GM12878 (cell line): ENCODE results near the gene IL22. TPM values are rescaled to one million over a fixed set of nuclear protein-coding genes. Genes with fewer than 3 reads are reported as not detected.

Experiments used
- ATAC-seq: fragments of 200-7000 bp; cut with Tn5 transposase; 3 replicates; pipeline ENCODE4 v1.9.1; 2020; ENCODE audit warnings: mild to moderate bottlenecking, moderate library complexity
- BruUV-seq: library from RNA; stranded (reverse); fragments of 400-500 nt; replicated peaks from 2 replicates; lab custom pipeline; 2021; lab: Mats Ljungman, UMichigan
- CTCF ChIA-PET: fragments of 300-600 bp; sonication (Branson Sonifier 250); formaldehyde crosslinking; extraction: SDS; loops from one replicate; lab custom pipeline; 2021; ENCODE audit warnings: inconsistent platforms; lab: Yijun Ruan, JAX
- POLR2A ChIA-PET: fragments of 350-600 bp; formaldehyde crosslinking; extraction: SDS; loops from one replicate; lab custom pipeline; 2021; ENCODE audit warnings: inconsistent platforms; lab: Charles Lee
- RAD21 ChIA-PET: fragments of 300-600 bp; sonication (Branson Sonifier 250); formaldehyde crosslinking; loops from one replicate; lab custom pipeline; 2023; ENCODE audit warnings: antibody characterized with exemption; ENCODE audit not compliant: unreplicated experiment; lab: Charles Lee
- SMC1A ChIA-PET: fragments of 300-600 bp; sonication (Branson Sonifier 250); formaldehyde crosslinking; loops from one replicate; lab custom pipeline; 2023; ENCODE audit not compliant: unreplicated experiment, uncharacterized antibody; lab: Charles Lee
- DNase-seq: peaks from one replicate; pipeline ENCODE4 v3.0.0-alpha.2; 2011; ENCODE audit warnings: low read depth, low spot score
- FAIRE-seq: peaks from 3 replicates; lab custom pipeline; 2011; peaks lifted over from hg19 to GRCh38; lab: Jason Lieb, UNC
- H2AFZ ChIP-seq: 2 replicates; pipeline ENCODE4 v1.6.0; 2011; ENCODE audit warnings: low read depth, low read length, control low read depth; ENCODE audit not compliant: control insufficient read depth
- H3K27ac ChIP-seq: 2 replicates; pipeline ENCODE4 v1.5.1; 2011; ENCODE audit warnings: control low read depth; ENCODE audit not compliant: control insufficient read depth, insufficient read depth
- H3K27me3 ChIP-seq, 2 experiments: replicated peaks in 1 of 2; 2 replicates each; pipeline versions ENCODE4 v1.6.0 to v1.6.1; 2011; ENCODE audit warnings: low read length in 1 of 2; ENCODE audit not compliant: control insufficient read depth in 2 of 2, insufficient read depth in 2 of 2
- H3K36me3 ChIP-seq, 2 experiments: 2 replicates each; pipeline ENCODE4 v1.5.1; 2011; ENCODE audit warnings: low read length in 1 of 2; ENCODE audit not compliant: control insufficient read depth in 2 of 2, insufficient read depth in 2 of 2
- H3K4me1 ChIP-seq: 2 replicates; pipeline ENCODE4 v1.6.1; 2011; ENCODE audit warnings: mild to moderate bottlenecking, low read length, moderate library complexity, mixed read lengths; ENCODE audit not compliant: control insufficient read depth, insufficient read depth
- H3K4me2 ChIP-seq: 2 replicates; pipeline ENCODE4 v1.6.0; 2011; ENCODE audit warnings: control low read depth; ENCODE audit not compliant: control insufficient read depth, insufficient read depth
- H3K4me3 ChIP-seq: fragments of 200-600 bp; sonication (generic); 2 replicates; pipeline ENCODE4 v1.5.1; 2016
- H3K79me2 ChIP-seq: 2 replicates; pipeline ENCODE4 v1.6.0; 2011; ENCODE audit warnings: low read length; ENCODE audit not compliant: control insufficient read depth, insufficient read depth
- H3K9ac ChIP-seq: 2 replicates; pipeline ENCODE4 v1.8.0; 2011; ENCODE audit warnings: low read length, control low read depth, mixed read lengths; ENCODE audit not compliant: control insufficient read depth, insufficient read depth
- H3K9me3 ChIP-seq: replicated peaks from 3 replicates; pipeline ENCODE4 v1.5.1; 2011; ENCODE audit warnings: mild to moderate bottlenecking, low read length; ENCODE audit not compliant: control insufficient read depth, insufficient read depth
- H4K20me1 ChIP-seq: 2 replicates; pipeline ENCODE4 v1.6.0; 2011; ENCODE audit not compliant: control insufficient read depth, insufficient read depth
- ATF3 ChIP-seq: IDR thresholded peaks from 2 replicates; pipeline ENCODE4 v1.6.1; 2011; ENCODE audit warnings: low read depth, mild to moderate bottlenecking, low read length, moderate library complexity, borderline replicate concordance; ENCODE audit errors: extremely low read depth
- BMI1 ChIP-seq: fragments of 450-650 bp; IDR thresholded peaks from 2 replicates; pipeline ENCODE4 v1.6.1; 2016; ENCODE audit warnings: mild to moderate bottlenecking, moderate library complexity, borderline replicate concordance
- CBX3 ChIP-seq: fragments of 200-600 bp; sonication (generic); IDR thresholded peaks from 2 replicates; pipeline ENCODE4 v1.6.1; 2016; ENCODE audit warnings: low read depth, borderline replicate concordance
- CEBPZ ChIP-seq: fragments of 150-350 bp; IDR thresholded peaks from 2 replicates; pipeline ENCODE4 v1.6.1; 2016; ENCODE audit warnings: low read depth, low read length
- HDAC2 ChIP-seq: fragments of 200-600 bp; sonication (generic); IDR thresholded peaks from 2 replicates; pipeline ENCODE4 v1.6.1; 2017
- JUND ChIP-seq: IDR thresholded peaks from 2 replicates; pipeline ENCODE4 v1.6.1; 2012; ENCODE audit warnings: low read depth, mild to moderate bottlenecking, low read length, improper control_type of control experiment, moderate library complexity
- SRF ChIP-seq, 2 experiments: IDR thresholded peaks; 2 replicates each; pipeline ENCODE4 v1.6.1; 2011; ENCODE audit warnings: low read depth in 2 of 2, low read length in 2 of 2, mild to moderate bottlenecking in 1 of 2, moderate library complexity in 1 of 2
- SUPT20H ChIP-seq: IDR thresholded peaks from 2 replicates; pipeline ENCODE4 v1.6.1; 2011; ENCODE audit warnings: low read depth, mild to moderate bottlenecking, low read length, moderate library complexity, borderline replicate concordance; ENCODE audit not compliant: control insufficient read depth
- TAF1 ChIP-seq: IDR thresholded peaks from 2 replicates; pipeline ENCODE4 v1.6.1; 2011; ENCODE audit warnings: mild to moderate bottlenecking, low read depth, low read length, borderline replicate concordance
- ZBTB40 ChIP-seq: fragments of 450-650 bp; IDR thresholded peaks from 2 replicates; pipeline ENCODE4 v1.6.1; 2016; ENCODE audit warnings: mild to moderate bottlenecking, moderate library complexity, borderline replicate concordance
- ZNF274 ChIP-seq: IDR thresholded peaks from one replicate; pipeline ENCODE4 v1.8.0; 2011; ENCODE audit not compliant: insufficient read length, insufficient read depth
- ZNF592 ChIP-seq: fragments of 450-650 bp; IDR thresholded peaks from 2 replicates; pipeline ENCODE4 v1.6.1; 2017; ENCODE audit warnings: mild to moderate bottlenecking, moderate library complexity
- WGBS: methylation state at CpG from one replicate; pipeline ENCODE4 v1.1.6; 2016; ENCODE audit warnings: low lambda C conversion rate; ENCODE audit not compliant: insufficient replicate concordance, insufficient coverage; ENCODE audit errors: missing lambda C conversion rate; 5-methylcytosine and 5-hydroxymethylcytosine counted together
- in situ Hi-C: fragments of 300-500 bp; cut with MboI; formaldehyde crosslinking; loops from 9 replicates; pipeline ENCODE4 v1.14.3; 2018; ENCODE audit warnings: mixed read lengths
- intact Hi-C: fragments of 100-400 bp; cut with micrococcal nuclease; formaldehyde crosslinking; loops from one replicate; pipeline ENCODE4 v1.14.2; 2022; ENCODE audit not compliant: unreplicated experiment
- polyA plus RNA-seq, 11 experiments: library from polyadenylated mRNA; depleted of rRNA in 4 of 11; unstranded in 6 of 11; stranded (reverse) in 5 of 11; fragments of >200 nt; fragmentation: Nextera tagmentation in 4 of 11; fragmentation: Illumina TruSeq in 1 of 11; extraction: Ambion mirVana in 4 of 11; extraction: Trizol in 1 of 11; gene quantifications; 1 replicate in 1 of 11; 2 replicates in 10 of 11; pipeline versions ENCODE4 v1.2.1 to v1.2.3, GENCODE V29; 2011 to 2016; ENCODE audit warnings: inconsistent platforms in 2 of 11, missing spikeins in 2 of 11, low read depth in 1 of 11
- total RNA-seq, 4 experiments: library from RNA; depleted of rRNA in 3 of 4; stranded (reverse); fragments of >200 nt in 3 of 4; fragmentation: Illumina TruSeq in 1 of 4; extraction: Trizol in 1 of 4; gene quantifications; 2 replicates each; pipeline versions ENCODE4 v1.2.1 to v1.2.3, GENCODE V29; 2013 to 2021

IL22 gene
- total and polyA plus RNA-seq, 10 of the 15 experiments (the other 5 are each of a cell fraction or from before 2014, with no cell fraction given) = not detected

GRCh38 chr12:68227356-68227755, 26.0 kb downstream of the IL22 start:
- ChIA-PET CTCF (interaction anchor here (1.1 kb wide), 1 partner anchor 90 kb away, joined by 3 read pairs; no protein-coding TSS in a partner anchor), RAD21 (no interaction called here), POLR2A (no interaction called here), SMC1A (interaction anchor here (1.0 kb wide), 1 partner anchor 9 kb away, joined by 4 read pairs; no protein-coding TSS in a partner anchor)
- intact Hi-C loops (no loop called here), in situ Hi-C loops (no loop called here)
- ATAC-seq = no peak
- H3K4me3 ChIP-seq = no peak overlapping the region
- no peaks in the 10 kb centered on the region for H3K79me2 ChIP-seq
- no peaks in the 10 kb centered on the region; a peak in 1 of 4 replicates for H3K27me3 ChIP-seq
- no peak for DNase-seq
- H3K9me3 ChIP-seq = no peaks in the 10 kb centered on the region
- no TSS peak for BruUV-seq
- FAIRE-seq = no peak
- H3K4me2 ChIP-seq = no peak overlapping the region
- no peak overlapping the region for H3K27ac ChIP-seq
- no peaks in the 10 kb centered on the region for H4K20me1 ChIP-seq
- H3K36me3 ChIP-seq = no peaks in the 10 kb centered on the region
- H3K9ac ChIP-seq = no peak overlapping the region
- no peaks in the 10 kb centered on the region for H3K4me1 ChIP-seq
- no peak overlapping the region for H2AFZ ChIP-seq
- WGBS = 63% methylated on average over 3 of the region's 3 CpGs
- TF ChIP-seq SRF (IDR thresholded peaks at IDR 0.05; ENCODE audit: low read depth in 2 of 2, low read length in 2 of 2) (no peak), JUND (no peak), ZNF274 (no peak), ZBTB40 (no peak), BMI1 (no peak), CEBPZ (no peak), TAF1 (no peak), ZNF592 (no peak), ATF3 (no peak), CBX3 (no peak), SUPT20H (no peak), HDAC2 (no peak)
